Loucy (cell line): ENCODE results near the gene CHST11.

Experiments used
- CTCF ChIP-seq: fragments of 200-600 bp; sonication (generic); conservative IDR thresholded peaks from 2 replicates; pipeline ENCODE4 v1.5.1; 2014; ENCODE audit warnings: mild to moderate bottlenecking, antibody characterized with exemption, low read length
- EZH2phosphoT487 ChIP-seq: fragments of 200-600 bp; IDR thresholded peaks from 2 replicates; pipeline ENCODE4 v1.6.1; 2018; ENCODE audit warnings: antibody characterized with exemption, mild to moderate bottlenecking, moderate library complexity, borderline replicate concordance

GRCh38 chr12:104716172-104716571 is 259.4 kb downstream of the CHST11 start:
- TF ChIP-seq CTCF (no peak), EZH2phosphoT487 (no peak)
